GM08714 (cell line): ENCODE results near the gene RFLNA.

Source experiments
- H3K4me3 ChIP-seq: fragments of 200-500 bp; sonication (Bioruptor generic); 2 replicates; pipeline ENCODE4 v1.5.1; 2014; ENCODE audit warnings: mild to moderate bottlenecking, low read length, inconsistent platforms
- ZNF274 ChIP-seq: IDR thresholded peaks from 2 replicates; pipeline ENCODE4 v1.6.1; 2012; ENCODE audit warnings: mild to moderate bottlenecking, low read depth, low read length

RFLNA gene

GRCh38 chr12:124294780-124295341 lies at the start of gene RFLNA:
TSS of gene RFLNA (plus strand) at chr12:124295093. CDS start at chr12:124295430, 337 bp downstream.
- H3K4me3 ChIP-seq: no peak within 1 kb of the TSS

GRCh38 chr12:124247331-124247730 lies 47.6 kb upstream of the RFLNA start:
- no peak overlapping the region for H3K4me3 ChIP-seq
- TF ChIP-seq ZNF274: no peak

More at GRCh38 chr12:124294780-124295341, at the start of gene RFLNA:
- TF ChIP-seq ZNF274: no peak

- no peak for TF ChIP-seq ZNF274
Observed at GRCh38 chr12:124248941-124249825, 45.7 kb upstream of the RFLNA start.

GRCh38 chr12:124251186-124251585 lies 43.7 kb upstream of the RFLNA start:
- H3K4me3 ChIP-seq: no peak overlapping the region
- TF ChIP-seq ZNF274: no peak

More at GRCh38 chr12:124248941-124249825, 45.7 kb upstream of the RFLNA start:
- H3K4me3 ChIP-seq: no peak overlapping the region

- no peak overlapping the region for H3K4me3 ChIP-seq
- TF ChIP-seq ZNF274: no peak
Observed at GRCh38 chr12:124252964-124253363, 41.9 kb upstream of the RFLNA start.

- H3K4me3 ChIP-seq: no peak overlapping the region
- no peak for TF ChIP-seq ZNF274
Observed at GRCh38 chr12:124254126-124254525, 40.8 kb upstream of the RFLNA start.

GRCh38 chr12:124259154-124260066 lies 35.5 kb upstream of the RFLNA start:
- no peak for TF ChIP-seq ZNF274
- no peak overlapping the region for H3K4me3 ChIP-seq

GRCh38 chr12:124261885-124262284 lies 33.0 kb upstream of the RFLNA start:
- TF ChIP-seq ZNF274: no peak
- no peak overlapping the region for H3K4me3 ChIP-seq

- no peak overlapping the region for H3K4me3 ChIP-seq
- no peak for TF ChIP-seq ZNF274
Observed at GRCh38 chr12:124264089-124264795, 30.7 kb upstream of the RFLNA start.

GRCh38 chr12:124264879-124265278 lies 30.0 kb upstream of the RFLNA start:
- no peak for TF ChIP-seq ZNF274
- H3K4me3 ChIP-seq: no peak overlapping the region

GRCh38 chr12:124267205-124267778 lies 27.6 kb upstream of the RFLNA start:
- no peak overlapping the region for H3K4me3 ChIP-seq
- no peak for TF ChIP-seq ZNF274

- no peak overlapping the region for H3K4me3 ChIP-seq
- no peak for TF ChIP-seq ZNF274
Observed at GRCh38 chr12:124270671-124271070, 24.2 kb upstream of the RFLNA start.

GRCh38 chr12:124273630-124274029 lies 21.3 kb upstream of the RFLNA start:
- no peak for TF ChIP-seq ZNF274
- no peak overlapping the region for H3K4me3 ChIP-seq
